ENCODE measurements around the gene SAP30L. TPM values are rescaled to one million over a fixed set of nuclear protein-coding genes. Genes with fewer than 3 reads are reported as not detected.

Gene SAP30L
- total and polyA plus RNA-seq, 4 donors = 6.3 to 11.1 (median 8.6) TPM

- Histone ChIP-seq H3K27ac (ENCODE audit: low read depth in 1 of 2, low read length in 2 of 2) (no peak overlapping the region), H3K9me3 (ENCODE audit: control insufficient read depth in 4 of 4, low read length in 3 of 4) (no peaks in the 10 kb centered on the region), H3K4me1 (ENCODE audit: control insufficient read depth in 4 of 4, insufficient read depth in 4 of 4, low read length in 3 of 4) (peaks cover 0 to 8% (median 4%) of the 10 kb centered on the region in 4 donors), H3K36me3 (ENCODE audit: control insufficient read depth in 4 of 4, insufficient read depth in 3 of 4, low read depth in 1 of 4, low read length in 3 of 4) (no peaks in the 10 kb centered on the region), H3K27me3 (ENCODE audit: control insufficient read depth in 4 of 4, insufficient read depth in 4 of 4, low read length in 3 of 4) (no peaks in the 10 kb centered on the region), H3K4me3 (ENCODE audit: low read depth in 1 of 3, low read length in 3 of 3) (no peak overlapping the region), H3K9ac (ENCODE audit: low read depth in 1 of 2, low read length in 2 of 2) (no peak overlapping the region)
- no peak for DNase-seq (ENCODE audit: low spot score)
- WGBS = 93% methylated on average over 4 of the region's 4 CpGs
- TF ChIP-seq HNF4A (conservative IDR thresholded peaks at IDR 0.05) = no peak
- no peak for TF ChIP-seq NR2F2 (IDR thresholded peaks at IDR 0.05)
Observed at GRCh38 chr5:154406826-154407225, 39.0 kb upstream of the SAP30L start.

DNA sequence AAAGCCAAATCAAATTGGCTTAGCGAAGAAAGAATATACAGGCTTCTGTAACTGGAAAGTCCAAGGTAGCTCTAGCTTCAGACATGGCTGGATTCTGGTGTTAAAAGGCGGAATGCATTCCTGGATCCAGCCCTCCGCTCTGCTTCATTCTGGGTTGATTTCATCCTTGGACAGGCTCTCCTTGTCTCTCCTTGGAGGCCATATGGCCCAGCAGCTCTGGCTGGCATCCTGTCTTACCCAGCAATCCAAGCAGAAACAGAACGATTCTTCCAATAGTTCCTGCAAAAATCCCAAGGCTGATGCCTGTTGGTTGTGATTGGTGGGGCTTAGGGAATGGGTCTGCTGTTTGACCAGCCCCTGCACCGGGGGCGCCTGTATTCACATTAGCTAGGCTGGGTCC is 37.0 kb upstream of the SAP30L start:
- H3K27me3 ChIP-seq (ENCODE audit: control insufficient read depth in 4 of 4, insufficient read depth in 4 of 4, low read length in 3 of 4) = no peaks in the 10 kb centered on the region
- H3K36me3 ChIP-seq (ENCODE audit: control insufficient read depth in 4 of 4, insufficient read depth in 3 of 4, low read depth in 1 of 4, low read length in 3 of 4) = no peaks in the 10 kb centered on the region
- WGBS = 94% methylated on average over 6 of the region's 6 CpGs
- no peak overlapping the region for H3K4me3 ChIP-seq (ENCODE audit: low read depth in 1 of 3, low read length in 3 of 3)
- H3K27ac ChIP-seq (ENCODE audit: low read depth in 1 of 2, low read length in 2 of 2) = no peak overlapping the region
- no peak overlapping the region for H3K9ac ChIP-seq (ENCODE audit: low read depth in 1 of 2, low read length in 2 of 2)
- TF ChIP-seq, protein P1, sequence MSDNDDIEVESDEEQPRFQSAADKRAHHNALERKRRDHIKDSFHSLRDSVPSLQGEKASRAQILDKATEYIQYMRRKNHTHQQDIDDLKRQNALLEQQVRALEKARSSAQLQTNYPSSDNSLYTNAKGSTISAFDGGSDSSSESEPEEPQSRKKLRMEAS (IDR thresholded peaks at IDR 0.05) = no peak
- TF ChIP-seq YY1 (IDR thresholded peaks at IDR 0.05) (no peak), NR2F2 (IDR thresholded peaks at IDR 0.05) (no peak), EGR1 (IDR thresholded peaks at IDR 0.05; ENCODE audit: low read depth in 2 of 2) (no peak), REST (IDR thresholded peaks at IDR 0.05) (no peak)
- TF ChIP-seq, protein P2, sequence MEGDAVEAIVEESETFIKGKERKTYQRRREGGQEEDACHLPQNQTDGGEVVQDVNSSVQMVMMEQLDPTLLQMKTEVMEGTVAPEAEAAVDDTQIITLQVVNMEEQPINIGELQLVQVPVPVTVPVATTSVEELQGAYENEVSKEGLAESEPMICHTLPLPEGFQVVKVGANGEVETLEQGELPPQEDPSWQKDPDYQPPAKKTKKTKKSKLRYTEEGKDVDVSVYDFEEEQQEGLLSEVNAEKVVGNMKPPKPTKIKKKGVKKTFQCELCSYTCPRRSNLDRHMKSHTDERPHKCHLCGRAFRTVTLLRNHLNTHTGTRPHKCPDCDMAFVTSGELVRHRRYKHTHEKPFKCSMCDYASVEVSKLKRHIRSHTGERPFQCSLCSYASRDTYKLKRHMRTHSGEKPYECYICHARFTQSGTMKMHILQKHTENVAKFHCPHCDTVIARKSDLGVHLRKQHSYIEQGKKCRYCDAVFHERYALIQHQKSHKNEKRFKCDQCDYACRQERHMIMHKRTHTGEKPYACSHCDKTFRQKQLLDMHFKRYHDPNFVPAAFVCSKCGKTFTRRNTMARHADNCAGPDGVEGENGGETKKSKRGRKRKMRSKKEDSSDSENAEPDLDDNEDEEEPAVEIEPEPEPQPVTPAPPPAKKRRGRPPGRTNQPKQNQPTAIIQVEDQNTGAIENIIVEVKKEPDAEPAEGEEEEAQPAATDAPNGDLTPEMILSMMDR (IDR thresholded peaks at IDR 0.05; ENCODE audit: low read depth, low read length, missing input control) = no peak
- TF ChIP-seq, protein P3, sequence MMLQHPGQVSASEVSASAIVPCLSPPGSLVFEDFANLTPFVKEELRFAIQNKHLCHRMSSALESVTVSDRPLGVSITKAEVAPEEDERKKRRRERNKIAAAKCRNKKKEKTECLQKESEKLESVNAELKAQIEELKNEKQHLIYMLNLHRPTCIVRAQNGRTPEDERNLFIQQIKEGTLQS (IDR thresholded peaks at IDR 0.05) = no peak
- H3K4me1 ChIP-seq (ENCODE audit: control insufficient read depth in 4 of 4, insufficient read depth in 4 of 4, low read length in 3 of 4) = peaks cover 0 to 8% (median 4%) of the 10 kb centered on the region in 4 donors
- no peak for DNase-seq (ENCODE audit: low spot score)
- no peaks in the 10 kb centered on the region for H3K9me3 ChIP-seq (ENCODE audit: control insufficient read depth in 4 of 4, low read length in 3 of 4)

DNA sequence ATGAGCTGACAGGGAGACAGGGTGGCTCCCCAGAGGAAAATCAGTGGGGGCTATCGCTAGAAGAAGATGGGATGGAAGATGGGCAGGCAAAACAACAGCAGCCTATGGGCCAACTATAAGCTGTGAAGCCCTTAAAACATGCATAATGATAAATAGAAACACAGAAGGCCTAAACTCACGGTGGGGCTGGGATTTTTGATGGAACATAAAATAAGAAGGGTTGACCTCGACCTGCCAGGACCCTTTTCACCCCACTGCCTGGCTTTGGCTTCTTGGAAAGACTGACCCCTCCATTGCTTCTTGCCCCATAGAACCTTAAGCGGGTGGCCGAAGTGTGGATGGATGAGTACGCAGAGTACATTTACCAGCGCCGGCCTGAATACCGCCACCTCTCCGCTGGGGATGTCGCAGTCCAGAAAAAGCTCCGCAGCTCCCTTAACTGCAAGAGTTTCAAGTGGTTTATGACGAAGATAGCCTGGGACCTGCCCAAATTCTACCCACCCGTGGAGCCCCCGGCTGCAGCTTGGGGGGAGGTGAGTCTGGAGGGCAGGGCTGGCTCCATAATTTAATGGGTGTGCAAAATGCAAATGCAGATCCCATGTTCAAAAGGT is 36.5 kb upstream of the SAP30L start:
- Histone ChIP-seq H3K4me3 (ENCODE audit: low read depth in 1 of 3, low read length in 3 of 3) (no peak overlapping the region), H3K27ac (ENCODE audit: low read depth in 1 of 2, low read length in 2 of 2) (no peak overlapping the region), H3K4me1 (ENCODE audit: control insufficient read depth in 4 of 4, insufficient read depth in 4 of 4, low read length in 3 of 4) (peaks cover 0 to 8% (median 4%) of the 10 kb centered on the region in 4 donors), H3K27me3 (ENCODE audit: control insufficient read depth in 4 of 4, insufficient read depth in 4 of 4, low read length in 3 of 4) (no peaks in the 10 kb centered on the region), H3K9ac (ENCODE audit: low read depth in 1 of 2, low read length in 2 of 2) (no peak overlapping the region), H3K9me3 (ENCODE audit: control insufficient read depth in 4 of 4, low read length in 3 of 4) (no peaks in the 10 kb centered on the region), H3K36me3 (ENCODE audit: control insufficient read depth in 4 of 4, insufficient read depth in 3 of 4, low read depth in 1 of 4, low read length in 3 of 4) (no peaks in the 10 kb centered on the region)
- TF ChIP-seq, protein P1 (IDR thresholded peaks at IDR 0.05) = no peak
- no peak for TF ChIP-seq EGR1 (IDR thresholded peaks at IDR 0.05; ENCODE audit: low read depth in 2 of 2)
- no peak for TF ChIP-seq RXRA (IDR thresholded peaks at IDR 0.05)
- TF ChIP-seq, protein P2 (IDR thresholded peaks at IDR 0.05; ENCODE audit: low read depth, low read length, missing input control) = no peak
- no peak for TF ChIP-seq ZBTB33 (IDR thresholded peaks at IDR 0.05)
- no peak for TF ChIP-seq YY1 (IDR thresholded peaks at IDR 0.05)
- TF ChIP-seq, protein P3 (IDR thresholded peaks at IDR 0.05) = no peak
- DNase-seq (ENCODE audit: low spot score) = no peak
- 97% methylated on average over 15 of the region's 15 CpGs for WGBS
